ENCODE results near the gene MYBPH.

Gene MYBPH

DNA sequence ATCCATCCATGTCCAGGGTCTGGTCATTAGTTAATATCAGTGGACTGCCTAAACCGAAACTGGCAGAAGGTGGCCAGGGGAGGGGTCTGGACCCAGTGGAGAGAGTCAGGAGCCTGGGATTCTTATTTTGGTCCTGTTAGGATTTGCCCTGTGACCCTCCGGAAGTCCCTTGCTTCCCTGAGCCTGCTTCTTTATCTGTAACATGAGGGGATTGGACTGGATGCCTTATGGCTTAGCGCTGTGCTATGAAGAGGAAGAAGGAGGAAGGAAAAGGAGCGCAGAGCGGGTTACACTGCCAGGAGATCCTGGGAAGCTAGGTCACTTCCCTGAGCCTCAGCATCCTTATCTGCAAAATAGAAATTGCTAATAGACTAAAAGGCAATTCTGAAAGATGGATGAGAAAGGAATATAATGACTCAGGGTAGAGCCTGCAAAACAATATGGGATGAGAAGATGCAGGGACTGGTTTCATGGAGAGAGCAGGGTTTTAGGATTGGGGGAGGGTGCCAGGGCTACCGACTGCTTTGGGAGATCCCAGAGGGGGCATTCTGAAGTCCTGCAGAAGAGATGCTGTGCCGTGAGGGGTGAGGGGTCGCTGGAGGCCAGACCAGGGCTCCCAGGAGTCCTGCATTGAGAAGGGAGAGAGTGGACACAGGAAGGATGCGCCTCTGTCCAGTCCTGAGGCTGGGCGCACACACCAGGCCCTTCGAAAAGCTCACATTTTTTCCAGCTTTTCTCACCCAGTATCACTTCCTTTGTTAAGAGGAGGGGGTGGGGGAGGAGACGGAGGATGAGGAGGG, 48.6 kb downstream of the MYBPH start:
- FAIRE-seq: no peak

DNA sequence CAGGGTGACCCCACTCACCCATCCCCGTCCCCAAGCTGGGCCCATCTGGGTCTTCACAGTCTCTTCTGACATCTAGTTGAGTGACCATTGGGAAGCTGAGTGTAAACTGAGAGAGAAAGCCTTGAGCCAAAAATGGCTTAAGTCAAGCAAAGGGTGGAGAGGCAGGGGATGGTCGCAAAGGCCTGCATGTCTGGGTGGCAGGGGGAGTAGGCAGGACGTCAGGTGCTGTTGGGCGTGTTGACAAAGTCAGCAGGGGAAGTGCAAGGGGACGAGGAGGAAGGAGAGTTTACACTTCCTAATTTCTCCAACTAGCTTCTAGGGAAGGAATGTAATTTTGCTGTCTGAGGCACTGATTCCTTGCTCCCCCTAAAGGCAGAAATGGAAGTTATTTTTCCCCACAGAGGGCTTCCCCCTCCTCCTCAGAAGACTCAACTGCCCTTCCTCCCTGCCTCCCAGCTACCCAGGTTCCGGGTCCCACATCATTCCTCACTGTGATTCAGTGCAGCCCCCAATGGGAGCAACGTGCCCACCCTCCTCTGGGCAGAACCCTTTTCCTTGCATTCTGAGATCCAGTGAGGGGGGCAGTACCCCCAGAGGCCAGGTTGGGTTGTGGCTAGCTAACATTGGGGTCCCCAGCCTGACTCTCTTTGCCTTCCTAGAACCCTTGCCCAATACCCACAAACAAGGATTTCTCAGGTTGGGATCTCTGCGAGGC, 49.3 kb downstream of the MYBPH start:
- FAIRE-seq: no peak

DNA sequence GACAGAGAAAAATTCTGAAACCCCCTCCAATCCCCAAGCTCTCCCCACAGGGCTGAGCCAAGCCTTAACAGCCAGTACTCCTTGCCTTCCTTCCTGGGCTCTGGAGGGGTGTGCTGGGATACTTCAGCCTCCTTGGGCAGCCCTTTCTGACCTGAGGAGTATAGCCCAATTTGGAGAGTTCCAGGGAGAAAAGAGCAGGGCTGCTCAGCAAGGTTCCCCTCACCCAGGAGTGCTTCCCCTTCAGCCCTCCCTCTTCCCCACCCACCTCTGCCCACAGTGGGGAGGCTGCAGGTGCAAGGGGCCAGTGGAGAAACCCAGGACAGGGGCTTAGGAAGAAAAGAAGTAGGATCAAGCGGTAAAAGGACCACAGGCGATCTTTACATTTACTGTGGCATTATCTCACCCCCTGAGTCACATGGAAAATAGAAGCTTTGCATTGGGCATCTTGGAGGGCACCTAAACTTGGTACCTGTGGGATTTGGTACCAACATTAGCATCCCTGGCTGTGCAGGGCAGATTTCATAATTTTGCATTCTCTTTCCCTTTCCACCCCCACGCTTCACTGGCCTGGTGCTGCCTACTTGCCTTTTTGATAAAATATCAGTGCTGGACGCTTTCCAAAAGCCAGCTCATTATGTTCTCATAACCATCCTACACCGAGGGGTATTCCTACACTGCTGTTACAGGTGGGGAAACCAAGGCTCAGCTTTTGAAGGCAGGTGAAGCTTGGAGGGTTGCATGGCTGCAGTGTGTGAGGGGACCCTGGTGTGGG, 50.9 kb downstream of the MYBPH start:
- no peak for FAIRE-seq

DNA sequence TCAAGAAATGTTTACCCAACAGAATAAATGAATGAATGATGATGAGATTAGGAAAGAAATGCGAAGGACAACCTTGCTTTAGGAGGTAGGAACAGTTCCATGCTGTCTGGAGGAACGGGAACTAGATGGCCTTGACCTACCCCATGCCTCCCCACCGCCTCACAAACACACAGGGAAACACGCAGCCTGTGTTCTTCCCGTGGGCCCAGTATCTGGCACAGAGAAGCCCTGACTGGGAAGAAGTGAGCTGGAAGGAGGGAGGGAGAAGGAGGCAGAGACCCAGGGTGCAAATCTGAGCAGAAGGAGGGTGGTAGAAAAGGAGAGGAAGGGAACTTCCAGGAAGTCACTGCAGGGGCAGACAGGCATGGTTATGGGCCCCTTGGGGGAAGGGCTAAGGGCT, 51.6 kb downstream of the MYBPH start:
- no peak for FAIRE-seq

DNA sequence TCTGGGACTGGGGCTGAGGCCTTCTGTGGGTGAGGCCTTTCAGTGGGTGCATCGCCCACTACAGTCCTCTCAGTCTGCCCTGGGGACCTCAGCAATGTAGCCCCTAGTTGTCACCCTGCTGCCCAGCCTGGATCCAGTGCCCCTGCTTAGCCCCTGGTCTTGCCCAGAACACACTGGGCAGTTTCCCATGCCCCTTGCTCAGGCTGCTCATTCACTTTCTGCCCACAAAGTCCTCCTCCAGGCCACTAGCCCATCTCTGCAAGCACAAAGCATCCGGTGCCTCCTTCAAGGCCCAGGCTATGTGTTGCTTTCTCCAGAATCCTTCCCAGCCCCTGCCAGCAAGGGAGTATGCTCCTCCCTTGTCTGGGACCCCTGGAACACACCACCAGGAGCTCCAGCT, 53.5 kb downstream of the MYBPH start:
- FAIRE-seq: no peak

DNA sequence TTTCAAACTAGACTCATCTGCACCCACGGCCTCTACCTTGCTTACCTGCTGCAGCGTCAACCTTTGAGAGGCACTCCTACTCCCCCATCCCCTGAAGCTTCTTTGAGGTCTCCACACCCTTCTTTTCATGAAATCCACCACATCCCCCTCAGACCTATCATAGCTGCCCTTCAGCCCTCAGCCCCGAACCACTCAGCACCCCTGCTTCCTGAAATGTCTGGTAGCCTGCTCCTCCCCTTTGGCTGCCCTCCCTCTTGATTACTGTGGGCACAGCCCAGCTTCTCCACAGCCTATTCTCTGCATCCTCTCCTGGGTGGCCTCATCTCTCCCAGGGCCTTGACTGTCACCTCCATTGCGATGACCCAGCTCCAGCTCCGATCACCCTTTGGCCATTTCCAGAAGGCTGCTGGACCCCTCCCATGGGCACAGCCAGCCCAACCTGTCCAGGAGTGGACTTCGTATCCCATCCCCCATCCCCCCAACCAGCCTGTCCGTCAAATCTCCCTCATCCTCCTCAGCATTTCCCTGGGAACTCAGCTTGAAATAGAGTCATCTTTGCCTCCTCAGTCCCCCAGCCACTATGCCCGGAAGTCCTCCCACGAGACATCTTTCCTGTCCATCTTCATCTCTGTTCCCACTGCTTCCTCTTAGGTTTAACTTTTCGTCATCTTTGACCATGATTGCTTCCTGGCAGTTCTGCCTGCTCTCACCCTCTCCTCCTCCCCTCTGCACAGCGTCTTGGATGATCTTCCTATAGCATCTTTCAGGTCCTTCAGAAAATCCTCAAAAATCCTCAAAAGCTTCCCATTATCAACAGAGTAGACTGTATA, 54.2 kb downstream of the MYBPH start:
- FAIRE-seq: no peak

DNA sequence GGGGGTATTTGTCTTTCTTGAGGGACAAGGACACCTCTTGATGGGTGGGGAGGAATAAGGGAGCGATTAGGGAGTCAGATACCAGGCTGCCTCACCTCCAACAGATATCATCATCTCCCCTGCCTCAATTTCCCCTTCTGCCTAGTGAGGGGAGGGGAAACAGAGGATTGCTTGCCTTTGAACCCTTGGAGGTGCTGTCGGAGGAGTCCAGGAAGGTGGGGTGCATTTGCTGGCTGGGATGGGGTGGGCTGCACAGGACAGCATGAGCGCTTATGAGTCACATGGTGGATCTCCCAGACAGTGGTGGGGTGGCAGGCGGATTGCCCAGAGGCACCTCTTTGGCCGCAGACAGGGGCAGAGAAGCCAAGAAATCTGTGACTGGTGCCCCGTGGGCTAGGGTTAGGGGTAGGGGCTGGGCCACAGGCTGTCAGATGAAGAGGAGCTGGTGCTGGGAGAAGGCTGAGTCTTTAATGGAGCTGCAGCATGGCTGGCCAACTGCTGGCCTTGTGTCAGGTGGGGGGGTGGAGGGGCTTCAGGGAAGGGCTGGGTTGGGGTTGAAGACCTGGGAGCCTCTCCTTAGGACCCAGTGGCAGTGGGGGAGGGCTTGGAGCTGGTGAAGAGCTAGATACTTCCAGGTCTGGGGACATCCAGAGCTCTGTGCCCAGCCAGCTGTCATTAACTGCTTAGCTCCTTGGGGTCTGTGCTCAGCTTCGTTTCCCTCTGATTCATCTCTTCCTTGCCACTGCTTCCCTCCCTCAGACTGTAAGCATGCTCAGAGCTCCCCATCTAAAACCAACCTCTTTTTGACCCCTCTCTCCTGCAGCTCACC, 55.1 kb downstream of the MYBPH start:
- FAIRE-seq: no peak

Data from colon (tissue), 2 donors.